GM21528 (cell line): ENCODE measurements around the gene GCH1.

Source experiments
- ATAC-seq: cut with Tn5 transposase; IDR thresholded peaks from one replicate; pipeline ENCODE4 v1.9.1; 2021; ENCODE audit warnings: mild to moderate bottlenecking, moderate library complexity; ENCODE audit not compliant: unreplicated experiment, low FRiP score

Gene GCH1

DNA sequence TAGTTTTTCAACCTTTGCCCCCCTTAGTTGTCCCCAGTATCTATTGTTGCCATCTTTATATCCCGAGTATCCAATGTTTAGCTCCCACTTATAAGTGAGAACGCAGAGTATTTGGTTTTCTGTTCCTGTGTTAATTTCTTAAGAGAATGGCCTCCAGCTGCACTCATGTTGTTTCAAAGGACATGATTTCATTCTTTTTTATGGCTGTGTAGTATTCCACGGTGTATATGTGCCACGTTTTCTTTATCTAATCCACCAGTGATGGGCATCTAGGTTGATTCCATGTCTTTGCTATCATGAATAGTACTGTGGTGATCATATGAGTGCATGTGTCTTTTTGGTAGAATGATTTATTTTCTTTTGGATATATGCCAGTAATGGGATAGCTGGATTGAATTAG, 72.0 kb downstream of the GCH1 start:
- ATAC-seq = no peak

DNA sequence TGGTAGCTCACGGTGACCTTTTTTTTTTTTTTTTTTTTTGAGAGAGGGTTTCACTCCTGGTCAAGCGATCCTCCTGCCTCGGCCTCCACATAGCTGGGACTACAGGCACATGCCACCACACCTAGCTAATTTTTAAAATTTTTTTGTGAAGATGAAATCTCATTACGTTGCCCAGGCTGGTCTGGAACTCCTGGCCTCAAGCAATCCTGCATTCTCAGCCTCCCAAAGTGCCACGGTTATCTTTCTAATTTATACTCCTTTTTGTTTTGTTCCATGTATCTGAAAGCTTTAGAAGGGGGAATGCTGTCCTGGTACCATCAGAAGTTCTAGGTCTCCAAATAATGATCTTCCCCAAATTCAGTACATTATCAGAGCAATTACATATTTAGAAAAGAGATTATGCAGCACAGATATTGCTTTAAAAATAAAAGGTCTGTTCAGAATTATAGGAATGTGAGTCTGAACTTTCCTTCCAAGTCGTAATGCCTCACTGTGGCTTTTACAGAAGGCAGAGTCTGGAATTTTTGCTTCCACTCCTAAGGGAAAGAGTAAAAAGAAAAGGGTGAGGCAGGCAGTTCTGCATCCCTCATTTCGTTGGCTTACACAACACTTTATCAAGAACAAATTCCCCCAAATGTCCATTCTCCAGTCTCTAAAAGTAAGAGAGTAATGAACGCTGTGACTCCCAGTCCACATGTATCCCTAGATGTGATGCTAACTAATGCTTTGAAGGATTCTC, 73.0 kb downstream of the GCH1 start:
- no peak for ATAC-seq

DNA sequence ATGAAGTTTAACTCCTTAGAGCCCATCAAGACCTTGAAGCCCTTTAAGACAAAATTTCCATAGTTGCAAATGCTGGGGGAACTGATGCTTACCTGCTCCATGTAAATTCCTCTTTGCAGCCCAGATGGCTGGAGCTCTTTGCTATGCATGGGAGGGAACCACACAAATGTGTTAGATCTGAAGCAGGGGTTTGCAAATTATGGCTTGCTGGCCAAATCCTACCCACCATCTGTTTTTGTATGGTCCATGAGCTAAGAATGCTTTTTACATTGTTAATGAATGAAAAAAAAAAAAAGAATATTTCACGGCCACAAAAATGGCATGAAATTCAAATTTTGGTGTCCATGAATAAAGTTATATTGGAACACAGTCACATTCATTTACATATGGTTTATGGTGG, 74.6 kb downstream of the GCH1 start:
- ATAC-seq = no peak

DNA sequence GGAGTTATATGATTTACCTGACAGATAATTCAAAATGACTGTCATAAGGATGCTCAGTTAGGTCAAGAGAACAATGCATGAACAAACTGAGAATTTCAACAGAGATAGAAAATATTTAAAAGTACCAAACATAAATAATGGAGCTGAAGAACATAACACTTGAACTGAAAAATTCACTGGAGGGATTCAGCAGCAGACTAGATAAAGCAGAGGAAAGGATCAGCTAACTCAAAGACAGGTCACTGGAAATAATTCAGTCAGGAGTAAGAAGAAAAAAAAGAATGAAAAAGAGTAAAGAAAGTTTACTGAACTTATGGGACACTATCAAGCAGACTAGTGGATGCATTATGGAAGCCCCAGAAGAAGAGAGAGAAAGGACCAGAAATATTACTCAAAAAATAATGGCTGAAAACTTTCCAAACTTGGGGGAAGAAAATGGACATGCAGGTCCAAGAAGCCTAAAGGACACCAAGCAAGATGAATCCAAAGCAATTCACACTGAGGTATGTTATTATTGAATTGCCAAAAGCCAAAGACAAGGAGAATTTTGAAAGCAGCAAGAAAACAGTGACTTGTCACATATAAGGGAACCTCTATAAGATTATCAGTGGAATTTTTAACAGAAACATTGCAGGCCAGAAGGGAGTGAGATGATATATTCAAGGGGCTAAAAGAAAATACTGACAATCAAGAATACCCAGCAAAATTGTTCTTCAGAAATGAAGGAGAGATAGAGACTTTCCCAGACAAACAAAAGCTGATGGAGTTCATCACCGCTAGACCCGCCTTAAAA, 78.7 kb downstream of the GCH1 start:
- no peak for ATAC-seq

DNA sequence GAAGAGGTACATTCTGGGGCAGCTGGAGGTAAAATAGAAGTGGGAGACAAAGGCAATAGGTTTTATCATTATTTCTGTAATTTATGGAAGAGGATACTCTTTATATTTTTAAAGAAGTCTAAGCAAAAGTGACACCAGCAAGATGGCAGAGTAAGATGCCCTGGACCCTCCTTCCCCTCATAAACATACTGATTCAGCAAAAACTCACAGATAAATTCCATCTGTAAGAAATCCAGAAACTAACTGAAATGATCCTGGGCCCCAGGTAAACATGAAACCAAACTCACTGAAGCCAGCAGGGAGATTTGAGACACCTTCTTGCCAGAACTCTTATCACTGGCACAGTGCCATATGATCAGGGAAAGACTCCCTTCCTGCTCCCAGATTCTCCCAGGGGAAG, 79.9 kb downstream of the GCH1 start:
- no peak for ATAC-seq

DNA sequence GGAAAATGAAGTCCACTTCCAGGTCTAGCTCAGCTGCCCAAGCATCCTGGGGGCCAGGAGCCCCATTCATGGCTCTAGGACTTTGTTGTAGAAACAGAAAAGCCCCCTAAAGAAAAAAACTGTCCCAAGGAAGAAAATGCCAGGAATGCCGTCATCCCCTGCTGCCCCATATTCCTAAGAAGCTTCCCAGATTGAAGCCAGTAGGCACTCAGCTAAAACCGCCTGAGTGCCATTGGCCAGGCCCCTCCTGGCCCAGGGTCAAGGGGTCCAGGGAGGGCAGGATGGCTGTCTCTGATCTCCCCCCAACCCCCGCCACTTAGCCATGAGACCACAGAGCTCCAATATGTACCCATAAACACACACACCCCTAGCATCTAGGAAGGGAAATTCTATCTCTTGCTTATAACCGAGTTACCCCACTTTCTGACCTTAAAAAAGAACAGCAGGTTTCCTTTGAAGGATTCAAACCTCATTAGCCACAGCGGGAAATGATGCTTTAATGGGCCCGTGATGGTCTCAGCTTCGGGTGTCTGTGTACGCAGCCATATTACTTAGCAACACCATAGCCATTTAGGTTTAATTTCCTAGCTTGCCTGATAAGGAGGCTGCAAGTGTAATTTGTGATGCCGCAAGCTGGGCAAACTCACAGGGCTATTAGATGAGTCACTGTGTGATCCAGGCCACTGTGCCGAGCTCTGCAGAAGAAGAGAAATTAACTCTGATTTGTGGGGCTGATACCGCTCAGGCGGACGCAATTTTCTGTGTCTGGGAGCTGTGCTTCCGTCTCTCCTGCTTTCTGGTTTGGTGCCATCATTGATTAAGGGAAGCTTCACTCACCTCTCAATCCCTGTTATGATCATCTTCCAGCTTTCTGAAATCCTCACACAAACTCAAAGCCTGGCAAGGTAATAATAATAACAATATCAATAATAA, 84.2 kb downstream of the GCH1 start:
- ATAC-seq = no peak

DNA sequence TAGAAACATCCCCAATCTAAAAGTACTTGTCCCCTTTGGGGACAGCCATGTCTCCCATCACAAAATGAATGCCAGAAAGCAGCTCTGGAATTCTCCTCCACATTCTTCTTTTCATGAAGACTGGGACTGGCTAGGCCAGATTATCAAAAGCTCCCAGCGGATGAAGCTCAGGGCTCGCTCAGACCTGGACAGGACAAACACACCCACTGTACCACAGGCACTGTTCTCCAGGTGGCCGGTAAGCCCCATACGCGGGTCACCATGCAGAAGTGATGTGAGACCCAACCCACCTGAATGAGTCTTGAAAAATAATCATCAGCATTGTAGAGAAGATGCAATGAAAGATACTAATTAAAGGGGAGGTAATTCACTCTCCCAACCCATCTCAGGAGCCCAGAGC, 85.1 kb downstream of the GCH1 start:
- ATAC-seq = no peak

DNA sequence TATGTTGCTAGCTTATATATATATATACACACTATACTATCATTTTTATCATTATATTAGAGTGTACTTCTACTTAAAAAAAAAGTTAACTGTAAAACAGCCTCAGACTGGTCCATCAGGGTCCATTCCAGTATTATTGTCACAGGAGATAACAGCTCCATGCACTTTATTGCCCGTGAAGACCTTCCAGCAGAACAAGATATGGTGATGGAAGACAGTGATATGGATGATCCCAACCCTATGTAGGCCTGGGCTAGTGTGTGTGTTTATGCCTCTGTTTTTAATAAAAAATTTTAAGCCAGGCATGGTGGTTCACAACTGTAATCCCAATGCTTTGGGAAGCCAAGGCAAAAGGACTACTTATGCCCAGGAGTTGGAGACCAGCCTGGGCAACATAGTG, 86.2 kb downstream of the GCH1 start:
- ATAC-seq = no peak

DNA sequence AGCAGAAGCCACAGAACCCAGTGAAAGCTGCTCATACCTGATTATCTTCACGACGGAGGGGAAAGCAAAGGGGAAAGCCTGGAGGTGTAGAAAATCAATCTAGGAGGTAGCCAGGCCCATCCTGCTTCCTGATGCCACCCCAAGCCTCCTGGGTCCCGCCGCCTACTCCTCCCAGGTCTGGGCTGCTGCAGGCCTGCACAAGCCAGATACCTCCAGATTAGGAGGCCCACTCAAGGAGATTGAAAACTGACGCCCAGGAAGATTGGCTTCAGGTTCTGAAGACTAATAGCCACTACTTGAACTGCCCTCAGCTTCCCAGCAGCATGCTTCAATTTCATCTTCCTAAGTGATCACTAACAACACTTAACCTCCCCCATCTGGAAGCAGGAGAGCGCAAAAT, 87.1 kb downstream of the GCH1 start:
- ATAC-seq = no peak

DNA sequence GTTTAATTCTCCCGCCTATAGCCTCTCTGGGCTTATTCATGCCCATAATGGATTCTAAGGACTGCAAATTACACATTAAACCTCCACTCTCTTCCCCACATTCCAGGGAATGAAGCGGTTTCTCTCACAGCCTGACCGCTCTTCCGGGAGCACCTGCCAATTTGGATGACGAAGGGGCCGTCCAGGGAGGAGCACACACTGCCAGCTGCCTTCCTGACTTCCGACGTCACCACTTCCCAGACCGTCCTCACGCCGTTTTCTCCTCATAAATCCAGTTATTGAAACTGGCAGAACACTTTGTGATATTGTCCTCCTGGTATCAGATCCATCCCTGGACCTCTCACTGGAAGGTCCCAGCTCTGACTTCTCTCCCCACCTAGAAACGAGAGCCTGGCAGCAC, 87.6 kb downstream of the GCH1 start:
- no peak for ATAC-seq

DNA sequence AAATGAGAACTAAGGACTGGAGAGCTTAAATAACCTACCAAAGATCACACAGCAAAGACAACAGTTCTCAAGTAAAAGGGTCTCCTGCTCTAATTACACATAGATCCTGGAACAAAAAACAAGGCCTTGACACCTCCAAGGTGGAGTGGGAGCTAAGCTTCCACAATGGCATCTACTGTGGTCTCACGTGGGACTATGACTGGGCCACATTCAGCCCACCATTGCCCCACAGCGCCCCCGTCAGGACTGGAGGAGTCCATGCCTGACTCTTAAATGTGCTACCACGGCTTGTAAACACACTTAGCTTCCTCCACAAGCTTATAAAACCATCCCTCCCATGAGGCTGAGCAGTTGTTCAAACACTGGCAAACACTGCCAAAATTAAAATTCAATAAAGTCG, 88.5 kb downstream of the GCH1 start:
- no peak for ATAC-seq

DNA sequence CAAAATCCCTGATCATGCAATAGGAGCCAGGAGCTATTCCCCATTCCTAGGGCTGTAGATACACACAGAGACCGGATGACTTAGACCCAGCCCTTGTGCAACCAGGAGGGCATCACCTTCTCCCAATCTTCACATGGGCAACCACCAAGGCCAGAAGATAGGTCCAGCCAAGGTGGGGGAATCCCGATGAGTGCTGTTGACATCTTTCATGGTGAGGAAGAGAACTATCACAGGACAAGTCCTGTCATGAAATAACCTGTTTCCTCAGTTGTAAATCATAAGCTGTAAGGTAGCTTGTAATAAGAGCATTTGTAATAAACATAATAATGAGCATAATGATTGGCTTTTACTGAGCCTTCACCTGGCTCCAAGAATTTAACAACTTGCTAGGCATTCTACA, 89.5 kb downstream of the GCH1 start:
- ATAC-seq = no peak

DNA sequence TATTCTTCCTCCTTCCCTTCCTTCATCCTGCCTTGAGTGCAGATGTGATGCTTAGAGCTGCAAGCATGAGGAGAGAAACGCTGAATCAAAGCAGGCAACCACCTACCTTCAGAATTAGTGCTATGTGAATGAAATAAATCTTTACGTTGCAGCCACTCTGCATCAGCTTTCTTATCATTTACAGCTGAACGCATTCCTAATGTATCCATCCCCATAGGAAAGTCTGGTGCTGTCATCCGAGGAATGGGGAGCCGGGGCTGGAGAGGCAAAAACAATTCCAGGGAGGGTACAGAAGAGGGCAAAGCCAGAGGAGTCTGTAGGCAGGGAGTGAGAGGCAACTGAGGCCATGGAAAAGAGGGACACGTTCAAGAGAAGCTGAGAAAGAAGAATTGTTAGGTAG, 90.0 kb downstream of the GCH1 start:
- no peak for ATAC-seq

DNA sequence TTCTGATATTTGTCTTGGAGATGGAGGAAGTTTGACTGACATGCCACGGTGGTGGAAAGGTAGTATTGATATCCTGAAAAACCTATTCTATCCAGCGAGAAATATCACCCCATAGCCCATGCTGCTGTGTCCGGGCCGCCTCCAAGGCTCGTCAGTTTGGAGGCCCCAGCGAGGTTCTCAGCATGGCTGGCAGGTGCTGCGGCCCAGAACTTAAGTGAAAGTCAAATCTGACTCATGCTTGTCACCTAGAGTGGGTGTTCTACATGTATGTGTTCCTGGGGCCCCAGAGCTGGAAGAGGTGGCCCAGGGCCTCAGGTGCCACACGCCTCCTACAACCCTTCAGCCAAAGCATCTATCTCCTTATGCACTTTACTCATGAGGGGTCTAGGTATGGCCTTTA, 92.9 kb downstream of the GCH1 start:
- no peak for ATAC-seq

DNA sequence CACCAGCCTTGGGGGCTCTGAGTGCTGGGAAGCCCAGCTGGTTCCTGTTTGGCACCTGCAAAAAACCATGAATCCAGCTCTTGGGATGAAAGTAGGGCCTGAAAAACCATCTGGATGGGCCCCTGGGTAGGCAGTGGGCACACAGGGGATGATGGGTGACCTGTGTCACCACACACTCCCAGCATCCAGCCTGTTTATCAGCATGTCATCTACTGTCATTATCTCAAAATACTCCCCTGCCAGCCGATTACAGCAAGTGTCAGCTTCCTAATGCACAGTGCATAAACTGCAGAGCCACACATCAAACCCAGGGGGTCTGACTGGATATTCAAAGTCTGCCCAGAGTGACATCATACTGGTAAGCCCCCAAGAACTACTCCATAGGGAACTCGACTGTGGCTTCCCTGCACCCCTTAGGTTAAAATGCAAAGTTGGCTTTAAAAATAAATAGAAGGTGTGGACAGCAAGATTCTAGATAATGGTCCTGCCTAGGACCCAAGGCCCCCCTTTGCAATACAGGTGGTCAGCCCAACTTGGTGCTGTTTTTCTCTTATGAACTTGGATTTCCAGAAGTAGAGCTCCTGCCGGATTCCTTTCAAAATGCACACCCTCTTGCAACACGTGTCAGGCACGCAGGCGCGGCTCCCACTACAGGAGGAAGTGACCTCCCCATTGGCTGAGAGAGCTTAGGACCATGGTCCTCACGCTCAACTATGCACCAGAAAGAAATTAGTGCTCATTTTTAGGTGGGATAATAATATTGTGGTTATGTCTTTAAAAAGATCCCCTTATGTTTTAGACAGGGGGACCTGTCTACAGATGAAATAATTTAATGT, 94.1 kb downstream of the GCH1 start:
- ATAC-seq = no peak

DNA sequence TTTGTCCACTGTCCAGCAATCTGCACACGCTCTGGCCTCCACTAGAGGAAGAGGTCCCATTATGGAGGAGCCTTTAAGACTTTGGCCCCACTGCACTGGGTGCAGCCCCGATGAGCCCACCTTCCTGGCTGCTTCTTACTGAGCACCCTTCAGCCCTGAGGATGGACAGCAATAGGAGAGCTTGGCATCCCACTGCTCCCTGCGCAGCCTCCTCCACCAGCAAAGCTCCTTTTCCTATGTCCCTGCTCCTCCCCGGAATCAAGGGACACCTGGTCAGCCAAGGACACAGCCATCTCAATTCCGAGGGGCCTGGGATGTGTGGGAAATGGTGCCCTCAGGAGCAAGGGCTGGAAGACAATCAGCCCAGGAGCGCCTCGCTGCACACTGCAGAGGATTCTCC, 94.7 kb downstream of the GCH1 start:
- no peak for ATAC-seq

DNA sequence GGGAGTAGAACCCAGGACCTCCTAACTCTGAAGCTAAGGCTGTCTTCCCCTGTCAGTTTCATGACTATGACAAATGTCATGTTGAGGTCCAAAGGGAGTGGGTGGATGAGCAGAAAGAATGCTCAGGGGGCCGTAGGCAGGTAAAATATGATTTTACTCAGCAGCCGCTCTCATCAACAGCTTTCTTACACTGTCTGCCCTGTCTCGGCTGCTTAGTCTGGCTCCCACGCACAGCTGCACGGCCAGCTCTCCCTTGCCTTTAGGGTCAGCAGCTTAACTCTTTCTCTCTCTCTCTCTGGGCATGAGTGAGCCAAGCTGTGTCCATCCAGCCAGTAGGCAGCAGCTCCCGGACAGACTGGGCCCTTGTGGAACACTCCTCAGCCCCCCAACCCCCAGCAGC, 95.2 kb downstream of the GCH1 start:
- no peak for ATAC-seq

DNA sequence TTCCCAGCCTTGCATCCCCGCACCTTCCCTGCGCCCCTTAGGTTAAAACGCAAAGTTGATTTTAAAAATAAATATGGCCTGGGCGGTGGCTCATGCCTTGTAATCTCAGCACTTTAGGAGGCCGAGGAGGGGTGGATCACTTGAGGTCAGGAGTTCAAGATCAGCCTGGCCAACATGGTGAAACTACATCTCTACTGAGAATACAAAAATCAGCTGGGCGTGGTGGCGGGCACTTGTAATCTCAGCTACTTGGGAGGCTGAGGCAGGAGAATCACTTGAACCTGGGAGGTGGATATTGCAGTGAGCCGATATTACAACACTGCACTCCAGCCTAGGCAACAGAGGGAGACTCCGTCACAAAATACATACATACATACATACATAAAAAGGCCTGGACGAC, 96.0 kb downstream of the GCH1 start:
- ATAC-seq = no peak

DNA sequence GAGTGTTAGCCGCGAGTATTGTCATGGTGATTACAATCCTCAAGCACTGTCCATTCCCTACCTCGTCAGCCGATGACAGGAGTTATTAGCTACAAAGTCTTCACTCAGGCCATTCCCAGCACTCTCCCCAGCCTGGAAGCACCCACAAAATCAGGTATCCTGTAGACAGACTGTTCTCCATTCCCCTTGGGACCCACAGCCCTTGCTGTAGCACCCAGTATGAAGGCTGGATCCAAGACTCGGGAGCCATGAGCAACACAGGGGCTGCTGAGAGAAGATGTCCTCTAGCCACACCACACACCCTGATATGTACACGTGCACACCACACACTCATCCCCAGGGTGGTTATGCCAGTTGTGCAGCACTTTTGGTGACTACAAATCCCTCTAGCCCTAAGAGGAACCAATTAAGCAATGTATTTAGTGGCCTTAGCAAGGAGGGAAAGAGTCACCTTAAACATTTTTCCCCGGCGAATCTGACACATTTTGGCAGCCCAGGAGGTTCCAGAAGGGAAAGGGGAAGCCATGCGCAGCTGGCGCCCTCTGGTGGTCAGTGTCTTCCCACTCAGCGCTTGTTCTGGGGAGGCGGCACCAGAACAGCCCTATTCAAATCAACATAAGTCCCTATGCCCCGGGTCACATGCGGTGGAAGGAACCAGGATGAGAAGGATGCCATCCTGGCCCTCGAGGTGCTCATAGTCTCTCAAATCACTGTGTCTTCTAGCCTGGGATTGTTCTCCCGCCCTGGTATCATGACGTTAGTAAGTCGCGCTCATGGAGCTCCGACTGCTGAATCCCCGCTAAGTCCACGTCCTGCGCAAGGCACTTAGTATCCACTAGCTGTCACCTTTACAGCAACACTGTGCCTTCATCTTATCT, 96.9 kb downstream of the GCH1 start:
- peak; percentile 79 for ATAC-seq
